T-helper 2 cell (primary cell): ENCODE results near the gene WNT11.

ENCODE experiments used
- DNase-seq, 5 experiments: peaks; one replicate each; pipeline versions ENCODE4 v3.0.0 to v3.0.0-alpha.2; 2012 to 2022

Gene WNT11

DNA sequence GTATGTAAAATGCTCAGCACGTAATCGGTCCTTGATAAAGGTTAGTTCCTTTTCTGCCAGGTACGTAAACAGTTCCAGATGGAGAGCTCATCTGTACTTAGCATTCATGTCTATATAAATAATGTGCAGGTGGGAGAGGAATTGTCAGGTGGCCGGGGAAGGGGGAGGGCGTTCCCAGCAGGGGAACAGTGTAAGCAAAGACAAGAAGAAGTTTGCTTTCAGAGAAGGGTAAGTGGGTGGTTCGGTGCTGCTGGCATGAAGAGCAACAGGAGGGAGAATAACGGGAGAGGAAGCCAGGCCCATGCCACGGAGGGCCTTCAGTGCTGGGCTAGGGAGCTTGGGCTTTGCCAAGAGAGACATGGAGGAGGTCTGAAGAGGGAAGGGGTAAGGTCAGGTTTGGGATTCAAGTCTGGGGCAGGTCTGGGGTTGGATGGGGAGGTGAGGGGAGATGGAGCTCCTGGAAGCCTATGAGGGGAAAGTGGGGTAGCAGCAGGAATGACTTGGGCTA lies 11.4 kb upstream of the WNT11 start:
- DNase-seq: no peak

DNA sequence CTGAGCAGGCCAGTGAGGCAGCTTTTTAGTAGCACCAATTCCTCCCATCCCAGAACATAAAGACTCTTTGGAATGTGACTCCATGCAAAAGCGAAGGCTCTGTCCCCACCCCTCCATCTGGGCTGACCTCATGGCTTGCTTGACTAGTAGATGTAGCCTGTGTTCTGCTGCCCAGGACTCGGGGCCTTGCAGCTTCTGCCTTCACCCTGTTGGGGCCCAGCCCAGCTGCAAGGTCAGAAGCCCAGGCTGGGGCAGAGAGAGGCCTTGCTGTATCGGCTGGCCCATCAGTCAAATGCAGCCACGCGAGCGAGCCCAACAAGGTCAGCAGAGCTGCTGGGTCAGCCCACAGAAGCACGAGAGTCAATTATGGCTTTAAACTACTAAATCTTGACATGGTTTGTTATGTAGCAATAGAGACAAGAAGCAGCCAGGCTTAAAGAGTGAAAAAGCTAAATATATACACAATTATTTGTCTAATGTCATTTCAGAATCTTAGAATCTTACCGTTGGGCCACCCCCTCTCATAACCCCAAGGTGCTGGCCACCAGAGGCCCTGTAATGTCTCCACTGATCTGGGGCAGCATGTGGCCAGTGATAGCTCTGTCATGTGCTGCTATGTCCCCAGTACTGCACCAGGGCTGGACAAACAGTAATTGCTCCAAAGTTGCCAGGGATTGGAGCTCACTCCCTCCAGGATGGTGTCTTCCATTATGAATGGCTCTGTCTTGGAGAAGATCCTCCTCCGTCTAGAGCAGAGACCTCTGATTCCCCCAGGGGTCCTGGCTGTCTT lies 10.4 kb upstream of the WNT11 start:
- DNase-seq: no peak

DNA sequence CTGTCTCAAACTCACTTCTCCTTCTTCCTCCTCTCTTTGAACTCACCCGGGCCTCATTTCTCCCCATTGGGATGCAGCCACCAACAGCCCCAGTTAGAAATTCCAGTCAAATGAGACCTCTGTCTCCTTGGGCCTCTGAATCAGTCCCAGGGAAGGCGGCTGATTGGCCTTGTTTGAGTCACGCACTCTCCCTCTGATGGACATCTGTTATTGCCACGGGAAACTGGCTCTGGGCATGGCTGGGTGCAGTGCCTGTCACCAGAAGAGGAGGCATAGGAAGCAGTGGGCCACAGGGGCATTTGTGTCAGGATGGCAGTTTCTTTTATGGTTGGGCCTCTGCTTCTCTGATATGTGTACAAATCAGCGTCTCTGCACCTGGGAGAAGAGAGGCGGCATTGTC lies 9.6 kb upstream of the WNT11 start:
- DNase-seq: no peak

DNA sequence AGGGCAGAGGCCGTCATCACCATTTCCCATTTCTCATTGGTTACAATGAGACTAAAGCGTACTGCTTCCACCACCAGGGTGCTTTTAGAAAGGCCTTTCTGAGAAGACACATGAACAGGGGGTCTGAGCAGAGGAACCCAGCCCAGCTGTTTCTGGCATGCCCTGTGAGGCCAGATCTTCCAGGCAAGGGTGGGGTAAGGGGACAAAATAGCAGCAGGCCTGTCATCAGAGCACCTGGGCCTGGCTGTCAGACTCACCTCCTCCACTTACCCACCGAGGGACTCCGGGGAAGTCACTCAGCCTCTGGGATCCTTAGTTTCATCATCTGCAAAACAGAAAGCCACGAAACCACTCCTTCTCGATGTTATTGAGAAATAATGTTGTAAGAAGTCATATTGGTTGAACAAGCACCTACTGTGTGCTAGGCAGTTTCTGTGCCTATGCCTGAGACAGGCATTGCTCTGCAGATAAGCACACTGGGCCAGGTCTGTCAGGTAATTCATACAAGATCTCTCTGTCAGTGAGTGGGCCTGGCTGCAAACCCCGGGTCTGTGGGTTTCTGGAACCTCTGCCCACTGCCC lies 8.8 kb upstream of the WNT11 start:
- no peak for DNase-seq

DNA sequence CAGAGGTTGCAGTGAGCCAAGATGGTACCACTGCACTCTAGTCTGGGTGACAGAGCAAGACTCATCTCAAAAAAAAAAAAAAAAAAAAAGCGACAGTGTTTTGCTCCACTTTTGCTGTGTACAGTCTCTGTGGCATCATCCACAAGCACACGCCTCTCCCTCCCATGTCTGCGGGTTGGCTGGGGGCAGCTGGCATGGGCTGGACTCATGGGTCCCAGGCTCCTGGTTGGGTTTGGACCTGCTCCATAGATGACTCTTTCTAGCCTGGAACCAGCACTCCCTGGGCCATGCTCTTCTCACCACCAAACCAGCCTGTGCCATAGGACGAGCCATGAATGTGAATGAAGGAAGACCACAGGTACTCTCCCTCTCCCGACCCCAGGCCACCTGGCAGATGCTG lies 7.9 kb upstream of the WNT11 start:
- no peak for DNase-seq

DNA sequence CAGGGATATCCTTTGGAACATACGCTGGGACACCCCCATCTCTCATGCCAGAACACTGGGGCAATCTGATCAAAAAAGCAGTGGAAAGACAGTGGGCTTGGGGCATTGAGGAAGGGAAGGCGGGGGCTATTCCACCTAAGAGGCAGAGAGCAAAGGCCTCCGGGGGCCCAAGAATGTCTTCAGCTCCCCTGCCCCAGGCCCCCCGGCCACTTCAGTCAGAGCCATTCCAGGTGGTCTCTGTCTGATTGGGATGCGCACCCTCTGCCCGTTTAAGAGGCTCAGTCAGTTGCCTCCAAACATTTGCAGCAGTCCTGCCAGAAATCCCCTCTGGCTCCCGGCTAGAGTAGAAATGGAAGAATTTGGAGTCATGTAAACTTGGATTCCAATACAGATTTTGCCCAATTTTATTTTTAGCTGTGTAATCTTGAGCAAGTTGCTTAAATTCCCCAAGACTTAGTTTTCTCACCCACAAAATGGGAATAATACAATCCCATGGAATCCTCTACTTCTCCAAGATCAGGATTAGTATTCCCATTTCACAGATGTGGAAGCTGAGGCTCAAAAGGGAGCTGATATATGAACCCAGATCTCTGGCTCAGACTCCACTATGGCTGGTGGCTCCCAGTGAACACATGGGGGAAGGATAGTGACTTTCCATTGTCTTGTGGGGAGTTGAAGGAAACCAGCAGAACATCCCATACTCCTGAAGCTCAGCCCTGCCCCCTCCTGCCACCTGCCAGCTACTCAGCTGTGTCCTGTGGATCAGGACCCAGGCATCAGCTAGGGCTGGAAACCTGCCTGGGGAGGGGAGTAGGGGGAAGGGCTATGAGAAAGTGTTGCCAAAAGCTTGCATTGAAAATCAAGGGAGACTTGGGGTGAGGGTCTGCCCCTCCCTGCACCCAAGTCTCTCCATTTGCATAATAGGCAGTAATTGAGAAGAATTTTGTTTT lies 6.1 kb upstream of the WNT11 start:
- no peak for DNase-seq

DNA sequence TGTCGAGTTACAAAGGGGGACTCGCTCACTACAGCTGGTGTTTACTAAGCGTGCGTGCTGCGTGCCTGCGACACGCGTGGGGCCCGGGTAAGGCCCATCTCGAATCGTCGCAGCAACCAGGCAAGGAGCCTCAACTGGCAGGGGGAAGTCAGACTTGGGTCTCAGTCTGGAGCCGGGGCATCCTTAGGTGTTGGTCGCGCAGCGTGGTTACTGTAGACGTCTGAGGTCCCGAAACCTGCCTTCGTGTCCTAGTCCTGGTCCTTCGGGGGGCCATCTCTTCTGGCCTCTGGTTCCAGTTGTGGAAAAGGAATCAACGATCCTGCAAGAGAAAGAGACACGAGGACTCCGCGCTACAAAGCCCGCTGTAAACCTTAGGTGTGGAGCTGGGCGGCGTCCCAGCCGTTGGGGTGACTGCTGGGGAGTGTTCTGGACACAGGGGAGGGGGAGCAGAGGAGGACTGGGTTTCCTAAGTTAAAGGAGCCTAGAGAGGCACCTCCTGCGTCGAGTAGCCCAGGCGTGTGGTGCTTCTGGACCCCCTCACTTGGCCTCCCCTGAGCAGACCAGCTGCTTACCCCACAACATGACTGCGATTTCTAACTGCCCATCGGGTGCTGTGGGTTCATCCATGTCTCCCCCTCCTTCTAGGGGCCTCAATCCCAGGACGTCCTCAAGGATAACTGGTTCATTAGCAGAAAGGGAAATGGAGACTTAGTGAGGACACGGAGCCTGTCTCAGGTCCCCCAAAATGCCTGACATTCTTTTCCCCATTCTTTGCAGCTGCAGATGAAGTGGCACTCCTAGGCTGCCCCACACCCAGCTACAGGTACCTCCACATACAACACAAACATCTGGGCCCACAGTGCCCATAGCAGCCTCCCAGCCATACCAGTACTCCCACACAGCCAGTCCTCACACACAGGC lies 4.9 kb upstream of the WNT11 start:
- no peak for DNase-seq

DNA sequence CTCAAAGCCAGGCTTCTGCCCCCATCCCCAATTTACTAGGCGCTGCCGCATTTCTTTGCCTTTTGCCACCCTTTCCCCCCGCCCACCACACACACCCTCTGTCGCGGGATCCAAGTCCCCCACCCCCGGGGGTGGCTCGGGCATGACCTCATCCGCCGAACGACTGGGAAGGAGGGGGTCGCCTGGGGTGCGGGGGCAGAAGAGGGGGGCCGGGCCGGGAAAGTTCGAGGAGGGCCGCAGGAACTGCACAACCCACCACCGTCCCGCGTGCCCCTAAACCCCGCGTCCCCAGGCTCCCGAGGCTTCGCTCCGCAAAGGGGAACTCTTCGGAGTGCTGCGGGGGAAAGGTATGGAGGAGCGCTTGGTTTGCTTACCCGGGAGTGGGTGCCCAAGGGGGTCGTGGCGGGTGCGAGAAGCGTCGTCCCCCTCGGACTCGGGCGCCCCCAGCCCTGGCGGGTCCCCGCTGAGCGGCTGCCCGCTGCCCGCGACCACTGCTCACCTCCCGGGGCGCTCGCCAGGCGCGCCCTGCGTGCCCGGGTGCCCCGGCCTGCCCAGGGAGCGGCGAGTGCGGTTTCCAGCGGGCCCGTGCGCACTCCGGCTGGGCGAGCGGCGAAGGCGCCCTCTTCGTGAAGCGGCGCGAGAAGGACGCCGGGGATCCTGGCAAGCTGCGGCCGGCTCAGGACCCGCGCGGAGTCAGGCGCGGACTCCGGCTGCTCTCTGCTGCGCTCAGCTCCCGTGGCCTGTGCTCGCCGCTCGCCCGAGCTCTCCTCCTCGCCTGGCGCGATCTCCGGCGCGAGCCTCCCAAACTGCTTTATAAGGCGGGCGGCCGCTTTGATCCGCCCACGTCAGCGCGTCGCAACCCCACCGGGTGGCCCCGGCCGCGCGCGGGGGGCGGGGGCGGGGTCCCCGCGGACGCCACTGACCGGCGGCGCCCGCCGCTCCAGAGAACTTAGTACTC lies 4.0 kb upstream of the WNT11 start:
- peak in 2 of 5 experiments; percentile 28 to 46 for DNase-seq

DNA sequence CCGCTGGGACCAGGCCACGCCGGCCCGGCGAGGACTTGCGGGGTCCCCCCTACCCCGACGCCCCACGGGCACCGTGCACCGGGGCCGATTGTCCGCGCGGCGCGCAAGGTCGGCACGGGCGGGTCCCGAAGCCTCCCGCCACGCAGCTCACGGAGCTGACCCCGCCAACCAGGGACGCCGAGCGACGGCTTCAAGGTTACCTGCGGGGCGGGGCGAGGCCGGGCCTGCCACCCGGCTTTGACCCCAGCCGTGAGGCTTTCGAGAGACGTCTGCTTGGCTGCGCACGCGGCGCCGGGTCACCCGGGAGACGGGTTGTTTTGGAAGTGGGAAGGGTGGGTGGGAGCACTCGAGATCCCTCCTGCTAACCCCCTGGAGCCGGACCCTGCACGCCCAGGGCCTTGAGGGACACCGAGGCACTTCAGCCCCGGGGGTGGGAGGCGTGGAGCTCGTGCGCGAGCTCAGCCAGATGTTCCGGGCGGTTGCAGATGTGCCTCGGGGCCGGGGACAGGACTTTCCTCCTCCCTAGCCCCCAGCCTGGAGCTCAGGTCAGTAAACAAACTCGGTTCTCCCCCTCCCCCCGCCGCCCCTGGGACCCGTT lies 3.2 kb upstream of the WNT11 start:
- DNase-seq: peak in 1 of 5 experiments; percentile 19

DNA sequence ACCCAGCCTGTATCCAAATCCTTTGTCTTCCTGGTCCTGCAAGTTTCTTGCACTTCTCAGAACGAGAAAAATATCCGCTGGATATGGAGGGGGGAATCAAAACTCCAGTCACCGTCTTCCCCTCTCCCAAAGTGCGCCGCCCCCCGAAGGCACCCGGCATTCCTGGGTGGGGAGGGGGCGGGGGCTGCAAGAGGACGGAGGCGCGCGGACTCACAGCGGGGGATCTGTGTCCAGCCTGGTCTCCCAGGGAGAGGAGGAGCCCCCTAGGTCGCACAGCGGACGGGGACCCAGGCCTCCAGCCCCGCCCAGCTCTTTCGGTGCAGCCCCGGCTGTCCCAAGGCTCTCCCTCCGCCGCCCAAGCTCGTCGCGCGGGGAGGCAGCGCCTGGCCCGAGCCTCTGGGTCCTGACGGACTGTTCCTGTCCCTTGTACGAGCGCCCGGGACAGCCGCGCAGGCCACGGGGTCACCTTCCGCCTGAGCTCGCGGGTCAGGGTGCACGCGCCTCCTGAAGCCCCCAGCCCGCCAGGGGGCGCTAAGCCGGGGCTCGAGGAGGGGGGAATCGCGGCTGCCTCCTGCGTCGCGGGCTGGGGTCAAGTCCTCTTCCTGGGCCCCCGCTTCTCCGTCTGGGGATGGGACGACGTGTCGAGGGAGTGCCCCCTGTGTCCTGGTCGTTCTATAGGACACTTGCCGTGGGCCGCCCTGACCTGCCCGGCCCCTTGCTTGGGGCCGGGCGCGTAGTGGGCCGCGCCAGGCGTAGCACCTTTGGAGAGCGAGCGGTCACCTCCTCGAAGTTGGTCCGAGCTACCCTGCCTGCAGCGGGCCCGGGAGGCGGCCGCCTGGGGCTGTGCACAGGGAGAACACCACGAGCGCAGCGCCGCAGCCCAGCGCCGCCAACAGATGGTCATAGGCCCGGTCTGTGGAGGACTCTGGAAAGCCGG lies 2.4 kb upstream of the WNT11 start:
- DNase-seq: peak; percentile 62 to 75 (median 64)

DNA sequence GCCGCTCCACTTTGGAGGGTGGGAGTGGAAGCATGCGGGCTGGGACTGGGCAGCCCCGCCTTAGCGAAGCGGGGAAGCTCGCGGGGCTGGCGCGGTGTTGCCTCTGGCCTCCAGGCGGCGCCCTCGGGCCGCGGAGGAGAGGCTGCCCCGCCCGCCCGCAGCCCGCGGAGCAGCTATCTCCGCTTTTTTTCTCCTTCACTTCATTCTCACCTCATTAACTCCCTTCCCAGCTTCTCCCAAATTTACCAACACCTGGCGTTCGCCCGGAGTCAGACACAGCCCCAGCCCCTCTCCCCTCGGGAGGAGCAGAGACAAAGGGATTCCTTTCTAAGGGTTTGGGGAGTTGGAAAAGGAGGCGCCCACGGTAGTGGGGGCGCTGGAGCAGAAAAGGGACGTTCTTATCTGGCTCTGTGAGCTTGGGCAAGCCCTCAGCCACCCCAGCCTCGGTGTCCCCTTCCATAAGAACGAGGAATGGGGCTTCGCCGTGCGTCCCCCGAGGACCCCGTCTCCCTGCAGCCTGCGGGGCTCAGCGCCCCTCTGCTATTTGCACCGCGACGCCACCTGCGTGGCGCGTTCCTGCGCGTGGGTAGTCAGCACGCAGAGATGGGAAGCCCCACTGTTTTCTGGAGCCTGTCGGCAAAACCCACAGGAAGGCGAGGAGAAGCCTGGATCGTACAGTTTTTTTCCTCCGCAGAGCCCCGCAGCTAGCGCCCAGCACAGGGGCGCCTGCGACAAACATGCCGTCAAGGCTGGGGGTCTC lies 1.5 kb upstream of the WNT11 start:
- peak; percentile 57 to 78 (median 64) for DNase-seq

DNA sequence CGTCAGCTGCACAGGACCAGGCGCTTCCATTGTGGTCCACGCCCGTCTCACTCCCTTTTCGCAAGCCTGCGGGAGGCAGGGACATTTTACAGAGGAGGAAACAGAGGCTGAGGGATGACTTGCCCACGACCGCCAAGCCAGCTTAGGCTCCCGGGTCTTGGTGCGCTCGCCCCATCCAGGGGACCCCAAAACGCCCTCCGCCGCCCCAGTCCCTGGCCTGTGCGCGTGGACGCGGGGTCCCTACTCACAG lies 300 bp downstream of the WNT11 start:
- DNase-seq: no peak

DNA sequence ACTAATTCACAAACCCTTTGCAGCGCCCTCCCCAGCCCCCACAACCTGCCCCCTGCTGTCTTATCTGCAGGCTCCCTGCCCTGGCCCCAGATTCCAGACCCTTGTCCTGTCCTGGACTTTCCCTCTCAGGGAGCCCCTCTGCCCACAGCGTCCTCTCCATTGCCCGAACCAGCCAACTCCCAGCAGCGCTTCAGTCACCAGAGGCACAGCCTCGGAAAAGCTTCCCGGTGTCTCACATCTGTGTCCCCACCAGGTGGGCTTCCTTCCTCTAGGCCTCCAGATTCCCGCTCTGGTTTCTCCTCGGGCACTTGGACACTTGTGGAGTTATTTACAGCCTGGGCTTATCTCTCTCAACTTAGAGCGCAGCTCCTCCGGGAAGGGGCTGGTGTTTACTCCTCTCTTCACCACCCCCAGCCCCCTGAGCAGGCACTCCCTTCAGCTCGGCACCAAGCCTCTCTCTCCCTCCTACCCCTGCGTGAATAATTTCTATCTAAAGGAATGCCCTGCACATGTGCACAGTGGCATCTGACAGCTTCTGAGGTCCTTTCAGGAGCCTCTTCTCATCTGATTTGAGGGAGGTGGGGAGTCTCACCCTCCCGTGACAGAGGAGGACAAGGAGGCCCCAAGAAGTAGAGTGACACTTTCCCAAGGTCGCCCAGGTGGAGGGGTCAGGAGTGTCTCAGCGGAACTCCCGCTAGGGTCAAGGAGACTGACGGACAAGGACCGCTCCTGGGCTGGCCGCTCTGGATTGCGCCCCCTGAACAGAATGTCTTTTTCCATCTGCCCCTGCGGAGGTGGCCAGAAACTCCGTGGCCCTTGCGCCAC lies 838 bp downstream of the WNT11 start:
- no peak for DNase-seq

DNA sequence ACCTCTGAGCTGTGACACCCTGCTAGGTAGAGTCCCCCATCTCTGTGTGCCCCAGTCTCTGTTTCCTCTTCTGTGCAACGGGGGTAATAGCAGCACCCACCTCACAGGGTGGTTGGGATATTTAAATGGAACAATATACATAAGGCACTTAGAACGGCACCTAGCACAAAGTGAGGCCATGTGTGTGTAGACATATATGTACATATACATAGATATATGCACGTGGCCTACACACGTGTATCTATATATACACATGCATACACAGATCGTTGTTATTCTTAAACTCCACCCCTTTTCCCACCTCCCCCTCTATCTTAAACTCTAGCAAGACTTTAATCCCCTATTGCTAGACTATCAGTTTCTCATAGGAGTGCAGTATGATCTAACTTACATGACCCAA lies 2.4 kb downstream of the WNT11 start:
- no peak for DNase-seq

DNA sequence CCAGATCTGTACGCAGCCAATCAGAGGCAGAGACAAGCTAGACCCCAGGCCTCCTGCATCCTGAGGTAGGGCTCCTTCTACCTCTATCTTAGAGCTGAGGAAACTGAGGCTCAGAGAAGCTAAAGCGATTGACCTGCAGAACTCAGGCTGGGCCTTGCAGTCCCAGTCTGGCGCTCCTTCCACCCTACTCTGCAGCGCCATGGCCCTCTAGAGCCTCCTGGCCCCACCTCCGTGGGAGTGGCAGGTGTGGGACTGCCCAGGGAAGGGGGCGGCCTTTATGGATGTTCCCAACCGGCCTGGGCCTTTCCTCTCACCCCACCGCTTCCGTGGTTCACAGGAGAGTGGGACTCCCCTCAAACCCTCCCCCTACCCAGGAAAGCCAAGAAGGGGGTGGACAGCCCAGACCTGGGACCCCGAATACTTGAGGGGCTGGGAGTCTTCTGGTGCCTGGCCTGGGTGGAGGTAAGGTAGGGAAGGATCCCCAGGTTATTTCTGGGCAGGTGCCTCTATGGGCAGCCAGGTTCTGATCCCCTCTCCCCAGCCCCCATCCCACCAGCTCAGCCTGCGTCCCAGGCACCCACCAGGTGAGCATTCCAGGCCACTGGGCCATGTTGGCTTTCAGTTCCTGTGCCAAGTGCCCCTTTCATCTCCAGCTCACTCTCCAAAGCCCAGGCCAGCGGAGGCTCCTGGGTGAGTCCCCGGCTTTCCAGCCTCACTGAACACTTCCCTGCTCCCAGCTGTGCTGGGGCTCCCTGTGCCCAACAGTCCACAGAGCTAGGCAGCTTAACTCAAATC lies 3.0 kb downstream of the WNT11 start:
- no peak for DNase-seq

DNA sequence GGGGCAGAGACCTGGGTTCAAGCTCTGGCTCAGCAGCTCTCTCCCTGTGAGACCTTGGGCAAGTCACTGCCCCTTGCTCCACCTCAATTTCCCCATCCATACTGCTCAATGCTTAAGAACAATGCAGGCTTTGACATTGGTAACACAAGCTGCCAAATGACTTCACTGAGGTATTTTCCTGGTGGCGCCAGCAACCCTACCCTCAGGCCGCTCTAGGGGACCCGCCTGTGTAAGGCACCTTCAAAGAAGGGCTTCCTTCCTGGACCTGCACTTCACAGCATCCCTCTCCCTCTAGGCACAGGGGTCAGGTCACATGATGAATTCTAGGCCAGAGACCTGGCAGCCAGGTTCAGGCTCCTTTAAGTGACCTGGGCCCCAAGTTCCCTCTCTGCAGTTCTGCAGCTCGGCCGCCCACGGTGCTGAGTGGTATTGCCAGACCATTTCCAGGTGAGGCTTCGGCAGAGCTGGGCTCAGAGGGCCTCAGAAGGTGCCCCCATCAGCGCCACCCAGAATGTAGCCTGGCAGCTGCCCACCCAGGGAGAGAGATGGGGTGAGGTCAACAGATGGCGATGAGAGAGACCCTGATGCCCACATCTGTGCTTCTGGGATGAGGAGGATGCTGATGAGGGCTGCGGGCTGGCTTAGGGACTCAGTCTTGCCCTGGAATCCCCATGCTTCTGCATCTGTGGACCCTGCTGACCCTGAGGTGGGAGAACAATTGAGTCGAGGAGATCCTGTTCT lies 4.5 kb downstream of the WNT11 start:
- DNase-seq: no peak
